GM19240 (cell line): ENCODE results near the gene RMDN3.

Experiments used
- DNase-seq: peaks from one replicate; pipeline ENCODE4 v3.0.0; 2011; ENCODE audit warnings: low spot score; ENCODE audit not compliant: insufficient read length

RMDN3 gene

GRCh38 chr15:40772014-40772413 lies 17.0 kb upstream of the RMDN3 start:
- no peak for DNase-seq

GRCh38 chr15:40771242-40771641 lies 16.2 kb upstream of the RMDN3 start:
- no peak for DNase-seq

- no peak for DNase-seq
These were observed 15.2 kb upstream of the RMDN3 start for GRCh38 chr15:40770147-40770721.

- no peak for DNase-seq
These were observed 14.5 kb upstream of the RMDN3 start, which contains the start of gene C15orf62 for GRCh38 chr15:40769274-40770146. C15orf62 (plus strand) TSS chr15:40769980; CDS start chr15:40770496, 516 bp downstream.

- DNase-seq = no peak
These were observed 13.6 kb upstream of the RMDN3 start for GRCh38 chr15:40768521-40769273.

- no peak for DNase-seq
These were observed 12.9 kb upstream of the RMDN3 start for GRCh38 chr15:40767838-40768500.

GRCh38 chr15:40766906-40767837 lies 12.1 kb upstream of the RMDN3 start:
- DNase-seq = no peak

GRCh38 chr15:40766194-40766815 lies 11.3 kb upstream of the RMDN3 start:
- no peak for DNase-seq

GRCh38 chr15:40764629-40765103 lies 9.6 kb upstream of the RMDN3 start:
- DNase-seq = no peak

- peak; percentile 51 for DNase-seq
These were observed 9.0 kb upstream of the RMDN3 start, which contains the start of gene GCHFR for GRCh38 chr15:40763801-40764628. GCHFR (plus strand) TSS chr15:40764068; CDS start chr15:40764181, 113 bp downstream.

- DNase-seq = no peak
These were observed 8.1 kb upstream of the RMDN3 start for GRCh38 chr15:40762919-40763800.

- DNase-seq = no peak
These were observed 4.9 kb upstream of the RMDN3 start for GRCh38 chr15:40759961-40760360.

- DNase-seq = no peak
These were observed 1.9 kb upstream of the RMDN3 start for GRCh38 chr15:40756938-40757337.

- no peak for DNase-seq
These were observed 756 bp upstream of the RMDN3 start for GRCh38 chr15:40755812-40756208.

- DNase-seq = no peak
These were observed 526 bp downstream of the RMDN3 start for GRCh38 chr15:40754574-40754882.

- no peak for DNase-seq
These were observed 3.3 kb downstream of the RMDN3 start for GRCh38 chr15:40751745-40752144.

GRCh38 chr15:40750885-40751284 lies 4.2 kb downstream of the RMDN3 start:
- no peak for DNase-seq

- no peak for DNase-seq
These were observed 5.9 kb downstream of the RMDN3 start for GRCh38 chr15:40749151-40749630.
